Liver (tissue), 9 donors: ENCODE measurements around the gene RALY. TPM values are rescaled to one million over a fixed set of nuclear protein-coding genes. Genes with fewer than 3 reads are reported as not detected.

Experiments
- DNase-seq: peaks from one replicate; pipeline ENCODE4 v3.0.0-alpha.2; 2017; ENCODE audit warnings: low spot score
- H3K27ac ChIP-seq, 2 donors: one replicate each; pipeline ENCODE4 v1.7.0; 2013; ENCODE audit warnings: inconsistent platforms in 2 of 2, low read length in 2 of 2, control low read depth in 1 of 2, low read depth in 1 of 2, mild to moderate bottlenecking in 1 of 2
- H3K27me3 ChIP-seq, 4 donors: one replicate each; pipeline versions ENCODE4 v1.6.1 to v1.7.0; 2013; ENCODE audit warnings: low read length in 3 of 4, inconsistent platforms in 1 of 4, mild to moderate bottlenecking in 1 of 4, moderate library complexity in 1 of 4; ENCODE audit not compliant: control insufficient read depth in 4 of 4, insufficient read depth in 4 of 4
- H3K36me3 ChIP-seq, 4 donors: one replicate each; pipeline versions ENCODE4 v1.6.1 to v1.7.0; 2013; ENCODE audit warnings: low read length in 3 of 4, mild to moderate bottlenecking in 3 of 4, low read depth in 1 of 4, moderate library complexity in 1 of 4; ENCODE audit not compliant: control insufficient read depth in 4 of 4, insufficient read depth in 3 of 4
- H3K4me1 ChIP-seq, 4 donors: one replicate each; pipeline versions ENCODE4 v1.6.1 to v1.7.0; 2013; ENCODE audit warnings: low read length in 3 of 4, mild to moderate bottlenecking in 3 of 4, moderate library complexity in 1 of 4; ENCODE audit not compliant: control insufficient read depth in 4 of 4, insufficient read depth in 4 of 4
- H3K4me3 ChIP-seq, 3 donors: one replicate each; pipeline versions ENCODE4 v1.6.1 to v1.7.0; 2013; ENCODE audit warnings: low read length in 3 of 3, control low read depth in 1 of 3, low read depth in 1 of 3, mild to moderate bottlenecking in 1 of 3
- H3K9ac ChIP-seq, 2 donors: one replicate each; pipeline ENCODE4 v1.7.0; 2013; ENCODE audit warnings: low read length in 2 of 2, mild to moderate bottlenecking in 2 of 2, moderate library complexity in 2 of 2, control low read depth in 1 of 2, low read depth in 1 of 2
- H3K9me3 ChIP-seq, 4 donors: one replicate each; pipeline versions ENCODE4 v1.6.1 to v1.7.0; 2013; ENCODE audit warnings: low read length in 3 of 4; ENCODE audit not compliant: control insufficient read depth in 4 of 4
- ATF3 ChIP-seq: IDR thresholded peaks from 2 replicates; pipeline ENCODE4 v1.6.1; 2016; ENCODE audit warnings: antibody characterized with exemption
- CTCF ChIP-seq: fragments of 150-350 bp; IDR thresholded peaks from 2 replicates; pipeline ENCODE4 v1.5.1; 2017; ENCODE audit warnings: improper control_type of control experiment, low read depth, low read length; ENCODE audit not compliant: missing input control
- EGR1 ChIP-seq, 2 donors: IDR thresholded peaks; 2 replicates each; pipeline ENCODE4 v1.6.1; 2016 to 2018; ENCODE audit warnings: antibody characterized with exemption in 2 of 2, low read depth in 2 of 2
- FOXA1 ChIP-seq: IDR thresholded peaks from 2 replicates; pipeline ENCODE4 v1.6.1; 2016; ENCODE audit warnings: antibody characterized with exemption
- FOXA2 ChIP-seq: IDR thresholded peaks from 2 replicates; pipeline ENCODE4 v1.6.1; 2016; ENCODE audit warnings: antibody characterized with exemption
- GABPA ChIP-seq, 2 donors: IDR thresholded peaks in 1 of 2; conservative IDR thresholded peaks in 1 of 2; 2 replicates each; pipeline ENCODE4 v1.6.1; 2016; ENCODE audit warnings: antibody characterized with exemption in 2 of 2, mild to moderate bottlenecking in 1 of 2, moderate library complexity in 1 of 2
- HNF4A ChIP-seq, 2 donors: conservative IDR thresholded peaks; 2 replicates each; pipeline ENCODE4 v1.6.1; 2016; ENCODE audit warnings: antibody characterized with exemption in 2 of 2, mild to moderate bottlenecking in 2 of 2
- HNF4G ChIP-seq: IDR thresholded peaks from 2 replicates; pipeline ENCODE4 v1.6.1; 2016; ENCODE audit warnings: antibody characterized with exemption
- JUND ChIP-seq, 2 donors: IDR thresholded peaks; 2 replicates each; pipeline ENCODE4 v1.6.1; 2016; ENCODE audit warnings: antibody characterized with exemption in 2 of 2
- MAX ChIP-seq: IDR thresholded peaks from 2 replicates; pipeline ENCODE4 v1.6.1; 2016; ENCODE audit warnings: antibody characterized with exemption
- NR2F2 ChIP-seq: IDR thresholded peaks from 2 replicates; pipeline ENCODE4 v1.6.1; 2016; ENCODE audit warnings: antibody characterized with exemption
- RAD21 ChIP-seq, 2 donors: IDR thresholded peaks; 2 replicates each; pipeline ENCODE4 v1.6.1; 2016; ENCODE audit warnings: antibody characterized with exemption in 2 of 2, mild to moderate bottlenecking in 2 of 2
- REST ChIP-seq: IDR thresholded peaks from 2 replicates; pipeline ENCODE4 v1.6.1; 2016; ENCODE audit warnings: antibody characterized with exemption, mild to moderate bottlenecking
- RXRA ChIP-seq, 2 donors: IDR thresholded peaks; 2 replicates each; pipeline ENCODE4 v1.6.1; 2017 to 2018; ENCODE audit warnings: antibody characterized with exemption in 2 of 2, mild to moderate bottlenecking in 1 of 2
- SP1 ChIP-seq: IDR thresholded peaks from 2 replicates; pipeline ENCODE4 v1.6.1; 2018; ENCODE audit warnings: antibody characterized with exemption, mild to moderate bottlenecking
- TAF1 ChIP-seq: conservative IDR thresholded peaks from 2 replicates; pipeline ENCODE4 v1.6.1; 2016; ENCODE audit warnings: antibody characterized with exemption, mild to moderate bottlenecking
- YY1 ChIP-seq: IDR thresholded peaks from 2 replicates; pipeline ENCODE4 v1.6.1; 2016; ENCODE audit warnings: antibody characterized with exemption, mild to moderate bottlenecking
- ZBTB33 ChIP-seq: IDR thresholded peaks from 2 replicates; pipeline ENCODE4 v1.6.1; 2016; ENCODE audit warnings: antibody characterized with exemption
- WGBS: extraction: QIAGEN DNeasy Blood & Tissue Kit; methylation state at CpG from one replicate; pipeline ENCODE4 v1.1.7; 2013; 5-methylcytosine and 5-hydroxymethylcytosine counted together
- polyA plus RNA-seq, 2 donors: library from polyadenylated mRNA; stranded (reverse) in 1 of 2; unstranded in 1 of 2; fragments of 200-250 nt in 1 of 2; fragments of >200 nt in 1 of 2; fragmentation: Nextera tagmentation in 1 of 2; extraction: Ambion mirVana in 1 of 2; gene quantifications; one replicate each; pipeline versions ENCODE4 v1.2.1 to v1.2.3, GENCODE V29; 2013 to 2015
- total RNA-seq, 2 donors: library from RNA; depleted of rRNA; stranded (reverse); fragments of >200 nt; gene quantifications; one replicate each; pipeline ENCODE4 v1.2.3, GENCODE V29; 2014
- donor health status: healthy.
- donor health status: healthy.
- donor health status: healthy.
- donor health status: healthy.
- donor health status: healthy.

Gene RALY
- total and polyA plus RNA-seq, 4 donors: 23.1 to 47.4 (median 33.3) TPM

GRCh38 chr20:34070079-34070439 is 76.3 kb downstream of the RALY start:
- WGBS: 88% methylated on average over 3 of the region's 3 CpGs
- Histone ChIP-seq H3K36me3 (peaks cover 3 to 6% (median 5%) of the 10 kb centered on the region in 4 donors), H3K9me3 (no peaks in the 10 kb centered on the region), H3K9ac (no peak overlapping the region), H3K4me3 (no peak overlapping the region), H3K27ac (no peak overlapping the region), H3K27me3 (no peaks in the 10 kb centered on the region), H3K4me1 (peaks cover 0 to 13% (median 2%) of the 10 kb centered on the region in 4 donors)
- TF ChIP-seq FOXA2 (no peak), JUND (IDR thresholded peaks at IDR 0.05) (no peak), GABPA (IDR thresholded peaks at IDR 0.05 in 1 of 2, conservative IDR thresholded peaks at IDR 0.05 in 1 of 2) (no peak), MAX (no peak), HNF4A (conservative IDR thresholded peaks at IDR 0.05) (no peak), SP1 (no peak), YY1 (no peak), RXRA (IDR thresholded peaks at IDR 0.05) (no peak), CTCF (no peak), FOXA1 (no peak), TAF1 (no peak), ZBTB33 (no peak), RAD21 (IDR thresholded peaks at IDR 0.05) (no peak)
- no peak for DNase-seq

GRCh38 chr20:34070859-34071258 is 77.1 kb downstream of the RALY start:
- 91% methylated on average over 8 of the region's 8 CpGs for WGBS
- H3K36me3 ChIP-seq: peaks cover 5 to 9% (median 7%) of the 10 kb centered on the region in 4 donors

More at GRCh38 chr20:34070859-34071258, 77.1 kb downstream of the RALY start:
- TF ChIP-seq FOXA2 (no peak), EGR1 (IDR thresholded peaks at IDR 0.05; ENCODE audit: low read depth in 2 of 2) (no peak), JUND (IDR thresholded peaks at IDR 0.05) (no peak), HNF4G (no peak), SP1 (no peak), RXRA (IDR thresholded peaks at IDR 0.05) (no peak), TAF1 (no peak), ZBTB33 (no peak), RAD21 (IDR thresholded peaks at IDR 0.05) (no peak), REST (no peak), MAX (no peak), YY1 (no peak), NR2F2 (no peak), FOXA1 (no peak), ATF3 (no peak), CTCF (no peak), GABPA (IDR thresholded peaks at IDR 0.05 in 1 of 2, conservative IDR thresholded peaks at IDR 0.05 in 1 of 2) (no peak)
- Histone ChIP-seq H3K9ac (no peak overlapping the region), H3K27me3 (no peaks in the 10 kb centered on the region), H3K27ac (no peak overlapping the region), H3K4me3 (no peak overlapping the region), H3K4me1 (peaks cover 0 to 13% (median 2%) of the 10 kb centered on the region in 4 donors), H3K9me3 (no peaks in the 10 kb centered on the region)
- DNase-seq: no peak
